IMR-90 (cell line): ENCODE measurements around the gene GFOD2. TPM values are rescaled to one million over a fixed set of nuclear protein-coding genes. Genes with fewer than 3 reads are reported as not detected.

Experiments used
- ATAC-seq: fragments of 200-7000 bp; cut with Tn5 transposase; 2 replicates; pipeline ENCODE4 v1.9.1; 2020; ENCODE audit warnings: low read depth, mild to moderate bottlenecking, moderate library complexity
- BruUV-seq: library from RNA; stranded (reverse); fragments of 400-500 nt; replicated peaks from 2 replicates; lab custom pipeline; 2021; lab: Mats Ljungman, UMichigan
- CTCF ChIA-PET: fragments of 300-600 bp; formaldehyde crosslinking; extraction: SDS; loops from one replicate; lab custom pipeline; 2021; ENCODE audit warnings: antibody characterized with exemption; lab: Yijun Ruan, JAX
- POLR2A ChIA-PET: fragments of 300-600 bp; sonication (Branson Sonifier 250); formaldehyde crosslinking; loops from one replicate; lab custom pipeline; 2022; ENCODE audit warnings: antibody characterized with exemption; ENCODE audit not compliant: unreplicated experiment; lab: Charles Lee
- DNase-seq: peaks from one replicate; pipeline ENCODE4 v3.0.0; 2013
- H2AFZ ChIP-seq: replicated peaks from 2 replicates; pipeline ENCODE3; 2013; ENCODE audit warnings: low read length, mild to moderate bottlenecking; ENCODE audit not compliant: poor library complexity
- H2AK5ac ChIP-seq: 2 replicates; pipeline ENCODE4 v1.6.1; 2013; ENCODE audit warnings: low read depth, low read length, inconsistent platforms
- H2AK9ac ChIP-seq: replicated peaks from 2 replicates; pipeline ENCODE3; 2013; ENCODE audit warnings: mild to moderate bottlenecking, low read depth, low read length, moderate library complexity; ENCODE audit not compliant: poor library complexity
- H2BK120ac ChIP-seq: 2 replicates; pipeline ENCODE4 v1.6.1; 2013; ENCODE audit warnings: low read depth, low read length, inconsistent platforms
- H2BK15ac ChIP-seq: 3 replicates; pipeline ENCODE4 v1.6.1; 2013; ENCODE audit warnings: low read depth, low read length, inconsistent platforms
- H2BK20ac ChIP-seq: 2 replicates; pipeline ENCODE4 v1.6.1; 2013; ENCODE audit warnings: low read depth, mild to moderate bottlenecking, inconsistent platforms, low read length, moderate library complexity
- H2BK5ac ChIP-seq: 2 replicates; pipeline ENCODE4 v1.6.1; 2013; ENCODE audit warnings: mild to moderate bottlenecking, low read depth, low read length, inconsistent platforms; ENCODE audit not compliant: poor library complexity, severe bottlenecking
- H3K14ac ChIP-seq: replicated peaks from 2 replicates; pipeline ENCODE4 v1.6.1; 2013; ENCODE audit warnings: low read depth, low read length, inconsistent platforms
- H3K18ac ChIP-seq: 2 replicates; pipeline ENCODE4 v1.6.1; 2013; ENCODE audit warnings: low read depth, low read length, control low read depth
- H3K23ac ChIP-seq: 2 replicates; pipeline ENCODE4 v1.6.1; 2013; ENCODE audit warnings: low read depth, low read length, inconsistent platforms
- H3K27ac ChIP-seq: 2 replicates; pipeline ENCODE4 v1.5.1; 2013; ENCODE audit warnings: mild to moderate bottlenecking, control low read depth, low read length; ENCODE audit not compliant: insufficient read depth
- H3K27me3 ChIP-seq: 2 replicates; pipeline ENCODE4 v1.6.1; 2013; ENCODE audit warnings: low read length; ENCODE audit not compliant: control insufficient read depth, insufficient read depth
- H3K36me3 ChIP-seq: 2 replicates; pipeline ENCODE4 v1.6.1; 2013; ENCODE audit warnings: low read length, mixed read lengths; ENCODE audit not compliant: control insufficient read depth, insufficient read depth
- H3K4ac ChIP-seq: 2 replicates; pipeline ENCODE4 v1.6.1; 2013; ENCODE audit warnings: low read depth, low read length, inconsistent platforms
- H3K4me1 ChIP-seq: 2 replicates; pipeline ENCODE4 v1.6.1; 2013; ENCODE audit warnings: low read length, mixed read lengths; ENCODE audit not compliant: control insufficient read depth, insufficient read depth
- H3K4me2 ChIP-seq: 2 replicates; pipeline ENCODE4 v1.6.1; 2013; ENCODE audit warnings: low read depth, mild to moderate bottlenecking, control low read depth, low read length, moderate library complexity
- H3K4me3 ChIP-seq: 2 replicates; pipeline ENCODE4 v1.5.1; 2013; ENCODE audit warnings: low read depth, mild to moderate bottlenecking, control low read depth, low read length, moderate library complexity; ENCODE audit not compliant: insufficient read depth
- H3K56ac ChIP-seq: 2 replicates; pipeline ENCODE4 v1.6.1; 2013; ENCODE audit warnings: low read length, inconsistent platforms; ENCODE audit not compliant: insufficient read depth; ENCODE audit errors: extremely low read depth
- H3K79me1 ChIP-seq, 2 experiments: 2 replicates each; pipeline ENCODE4 v1.6.1; 2013; ENCODE audit warnings: low read length in 2 of 2, inconsistent platforms in 1 of 2, low read depth in 1 of 2
- H3K9ac ChIP-seq: 2 replicates; pipeline ENCODE4 v1.6.1; 2013; ENCODE audit warnings: low read depth, low read length, control low read depth
- H3K9me1 ChIP-seq: 2 replicates; pipeline ENCODE4 v1.6.1; 2013; ENCODE audit warnings: low read length, inconsistent platforms; ENCODE audit not compliant: insufficient read depth
- H3K9me3 ChIP-seq: 2 replicates; pipeline ENCODE4 v1.6.1; 2013; ENCODE audit warnings: low read length; ENCODE audit not compliant: control insufficient read depth, insufficient read depth
- H4K20me1 ChIP-seq: 2 replicates; pipeline ENCODE4 v1.6.1; 2013; ENCODE audit warnings: low read length, inconsistent platforms; ENCODE audit not compliant: insufficient read depth
- H4K5ac ChIP-seq: 2 replicates; pipeline ENCODE4 v1.6.1; 2013; ENCODE audit warnings: mild to moderate bottlenecking, low read depth, low read length, control low read depth
- H4K8ac ChIP-seq, 2 experiments: 2 replicates each; pipeline ENCODE4 v1.6.1; 2013; ENCODE audit warnings: low read depth in 2 of 2, low read length in 2 of 2, control low read depth in 1 of 2, inconsistent platforms in 1 of 2
- H4K91ac ChIP-seq: 2 replicates; pipeline ENCODE4 v1.6.1; 2013; ENCODE audit warnings: low read depth, low read length, inconsistent platforms; ENCODE audit not compliant: insufficient read depth
- BHLHE40 ChIP-seq: fragments of 150-350 bp; IDR thresholded peaks from 2 replicates; pipeline ENCODE4 v1.6.1; 2016; ENCODE audit warnings: mild to moderate bottlenecking, low read depth, low read length
- CEBPB ChIP-seq: IDR thresholded peaks from 2 replicates; pipeline ENCODE4 v1.6.1; 2012; ENCODE audit warnings: low read depth, low read length, improper control_type of control experiment
- CHD1 ChIP-seq: IDR thresholded peaks from 2 replicates; pipeline ENCODE4 v1.6.1; 2012; ENCODE audit warnings: low read depth, low read length, improper control_type of control experiment
- CTCF ChIP-seq: conservative IDR thresholded peaks from 2 replicates; pipeline ENCODE4 v1.5.1; 2012; ENCODE audit warnings: mild to moderate bottlenecking, low read depth, low read length, improper control_type of control experiment
- ELK1 ChIP-seq: fragments of 150-350 bp; IDR thresholded peaks from 2 replicates; pipeline ENCODE4 v1.6.1; 2016; ENCODE audit warnings: low read depth, mild to moderate bottlenecking, low read length, moderate library complexity, borderline replicate concordance
- FOS ChIP-seq: fragments of 150-350 bp; IDR thresholded peaks from 2 replicates; pipeline ENCODE4 v1.6.1; 2016; ENCODE audit warnings: low read depth, low read length
- MAFK ChIP-seq: IDR thresholded peaks from 2 replicates; pipeline ENCODE4 v1.6.1; 2012; ENCODE audit warnings: low read depth, low read length, improper control_type of control experiment
- MAZ ChIP-seq: IDR thresholded peaks from 2 replicates; pipeline ENCODE4 v1.6.1; 2012; ENCODE audit warnings: low read depth, mild to moderate bottlenecking, low read length, improper control_type of control experiment, moderate library complexity, borderline replicate concordance
- MXI1 ChIP-seq: IDR thresholded peaks from 2 replicates; pipeline ENCODE4 v1.6.1; 2012; ENCODE audit warnings: low read depth, mild to moderate bottlenecking, low read length, moderate library complexity, borderline replicate concordance
- NFE2L2 ChIP-seq: fragments of 150-350 bp; IDR thresholded peaks from 2 replicates; pipeline ENCODE4 v1.6.1; 2016; ENCODE audit warnings: low read depth, mild to moderate bottlenecking, low read length
- POLR2A ChIP-seq: IDR thresholded peaks from 2 replicates; pipeline ENCODE4 v1.6.1; 2012; ENCODE audit warnings: mild to moderate bottlenecking, low read depth, low read length
- RAD21 ChIP-seq: IDR thresholded peaks from 2 replicates; pipeline ENCODE4 v1.6.1; 2012; ENCODE audit warnings: low read length, improper control_type of control experiment
- RCOR1 ChIP-seq: IDR thresholded peaks from 2 replicates; pipeline ENCODE4 v1.6.1; 2012; ENCODE audit warnings: mild to moderate bottlenecking, low read length, improper control_type of control experiment; ENCODE audit not compliant: insufficient replicate concordance
- RFX5 ChIP-seq: IDR thresholded peaks from 2 replicates; pipeline ENCODE4 v1.8.0; 2012; ENCODE audit warnings: low read depth, mild to moderate bottlenecking, low read length, moderate library complexity
- SMC3 ChIP-seq: fragments of 150-350 bp; IDR thresholded peaks from 2 replicates; pipeline ENCODE4 v1.6.1; 2016; ENCODE audit warnings: low read depth, mild to moderate bottlenecking, antibody characterized with exemption, low read length, moderate library complexity
- USF2 ChIP-seq: fragments of 150-350 bp; IDR thresholded peaks from 2 replicates; pipeline ENCODE4 v1.6.1; 2017; ENCODE audit warnings: mild to moderate bottlenecking, antibody characterized with exemption, low read length, low read depth
- WGBS, 2 experiments: methylation state at CpG; one replicate each; pipeline versions ENCODE4 v1.1.5 to v1.1.7; 2013; ENCODE audit warnings: missing lambda C conversion rate in 2 of 2; ENCODE audit not compliant: insufficient read length in 1 of 2; ENCODE audit errors: extremely low coverage in 2 of 2; 5-methylcytosine and 5-hydroxymethylcytosine counted together
- dilution Hi-C: fragments of 300-500 bp; cut with HindIII; formaldehyde crosslinking; loops from one replicate; pipeline ENCODE4 v1.14.3; 2018; ENCODE audit warnings: low sequenced_read_pairs; ENCODE audit not compliant: unreplicated experiment
- in situ Hi-C: fragments of 300-500 bp; cut with MboI; formaldehyde crosslinking; loops from 3 replicates; pipeline ENCODE4 v1.14.3; 2019; ENCODE audit warnings: low sequenced_read_pairs, inconsistent platforms, mixed read lengths
- intact Hi-C: fragments of 100-400 bp; cut with micrococcal nuclease; formaldehyde crosslinking; loops from 2 replicates; pipeline ENCODE4 v1.10.0; 2022
- polyA plus RNA-seq, 3 experiments: library from polyadenylated mRNA; depleted of rRNA; stranded (reverse); fragments of >200 nt; gene quantifications; 2 replicates each; pipeline ENCODE4 v1.2.3, GENCODE V29; 2012; ENCODE audit warnings: low replicate concordance in 1 of 3
- total RNA-seq: library from RNA; depleted of rRNA; stranded (reverse); fragments of >200 nt; gene quantifications from 2 replicates; pipeline ENCODE4 v1.2.3, GENCODE V29; 2012

GFOD2 gene
- total and polyA plus RNA-seq, 2 of the 4 experiments (the other 2 are of a cell fraction) = 12.3 to 18.1 TPM

- ChIA-PET POLR2A (no interaction called here), CTCF (no interaction called here)
- Histone ChIP-seq H3K9ac (no peak overlapping the region), H3K4me2 (no peak overlapping the region), H3K4ac (no peak overlapping the region), H2BK5ac (no peak overlapping the region), H2AK5ac (no peak overlapping the region), H2BK15ac (no peak overlapping the region), H4K8ac (no peak overlapping the region), H2BK120ac (no peak overlapping the region), H3K36me3 (no peaks in the 10 kb centered on the region), H4K20me1 (peaks cover 14% of the 10 kb centered on the region), H3K4me3 (no peak overlapping the region), H3K56ac (no peak overlapping the region), H3K27ac (no peak overlapping the region), H2AK9ac (no peak overlapping the region), H3K27me3 (no peaks in the 10 kb centered on the region), H3K23ac (no peak overlapping the region), H2BK20ac (no peak overlapping the region), H3K18ac (no peak overlapping the region), H2AFZ (no peak overlapping the region), H3K14ac (no peak overlapping the region), H3K79me1 (peaks cover 12 to 46% of the 10 kb centered on the region in 2 experiments), H3K9me1 (peaks cover 6% of the 10 kb centered on the region), H3K9me3 (no peaks in the 10 kb centered on the region), H4K5ac (no peak overlapping the region), H3K4me1 (peaks cover 4% of the 10 kb centered on the region; the same call in 1 of the 2 replicates), H4K91ac (no peak overlapping the region)
- no peak for TF ChIP-seq POLR2A
- TF ChIP-seq RFX5 = no peak
- TF ChIP-seq CTCF = no peak
- no peak for TF ChIP-seq SMC3
- no peak for TF ChIP-seq USF2
- no peak for TF ChIP-seq RCOR1
- no peak for TF ChIP-seq ELK1
- no peak for TF ChIP-seq BHLHE40
- TF ChIP-seq CEBPB = no peak
- no peak for TF ChIP-seq MAFK
- no peak for TF ChIP-seq NFE2L2
- TF ChIP-seq MAZ = no peak
- TF ChIP-seq RAD21 = no peak
- TF ChIP-seq MXI1 = no peak
- TF ChIP-seq FOS = no peak
- TF ChIP-seq CHD1 = no peak
- BruUV-seq = no TSS peak
- WGBS, 2 experiments = no CpG with 5 or more reads among the region's 5 CpGs
- DNase-seq = no peak
- in situ Hi-C loops (no loop called here), intact Hi-C loops (no loop called here), dilution Hi-C loops (no loop called here)
- ATAC-seq = no peak
Measured at GRCh38 chr16:67707790-67708189, 11.3 kb downstream of the GFOD2 start.
